Keratinocyte (primary cell): Measurements from ENCODE around the gene DPF3. TPM values are rescaled to one million over a fixed set of nuclear protein-coding genes. Genes with fewer than 3 reads are reported as not detected.

Experiments
- DNase-seq: peaks from one replicate; pipeline ENCODE4 v3.0.0-alpha.2; 2011; ENCODE audit warnings: low read depth, missing footprints, low spot score
- FAIRE-seq: peaks from 2 replicates; lab custom pipeline; 2011; peaks lifted over from hg19 to GRCh38; lab: Jason Lieb, UNC
- H2AFZ ChIP-seq: 2 replicates; pipeline ENCODE4 v1.6.0; 2012; ENCODE audit warnings: low read length, control low read depth, inconsistent platforms; ENCODE audit not compliant: control insufficient read depth
- H3K27ac ChIP-seq: 2 replicates; pipeline ENCODE4 v1.5.1; 2011; ENCODE audit warnings: low read length; ENCODE audit not compliant: control insufficient read depth, insufficient read depth
- H3K27me3 ChIP-seq: 3 replicates; pipeline ENCODE4 v1.6.0; 2011; ENCODE audit warnings: low read length; ENCODE audit not compliant: control insufficient read depth, insufficient read depth; ENCODE audit errors: extremely low read depth
- H3K36me3 ChIP-seq, 2 experiments: 2 replicates in 1 of 2; 3 replicates in 1 of 2; pipeline ENCODE4 v1.5.1; 2011; ENCODE audit warnings: low read length in 2 of 2, mild to moderate bottlenecking in 1 of 2; ENCODE audit not compliant: control insufficient read depth in 2 of 2, insufficient read depth in 2 of 2; ENCODE audit errors: extremely low read depth in 1 of 2
- H3K4me1 ChIP-seq: 3 replicates; pipeline ENCODE4 v1.5.1; 2011; ENCODE audit warnings: low read length; ENCODE audit not compliant: control insufficient read depth, insufficient read depth; ENCODE audit errors: extremely low read depth
- H3K4me2 ChIP-seq: 3 replicates; pipeline ENCODE4 v1.6.0; 2011; ENCODE audit warnings: low read depth, low read length; ENCODE audit not compliant: control insufficient read depth, insufficient read depth; ENCODE audit errors: extremely low read depth
- H3K4me3 ChIP-seq, 3 experiments: fragments of 200-600 bp in 1 of 3; sonication (generic) in 1 of 3; 2 replicates in 2 of 3; 3 replicates in 1 of 3; pipeline ENCODE4 v1.5.1; 2011 to 2016; ENCODE audit warnings: low read length in 3 of 3, mild to moderate bottlenecking in 3 of 3, control low read depth in 2 of 3, inconsistent platforms in 1 of 3, low read depth in 1 of 3, mixed read lengths in 1 of 3, mixed run types in 1 of 3, moderate library complexity in 1 of 3; ENCODE audit not compliant: control insufficient read depth in 2 of 3, insufficient read depth in 2 of 3; ENCODE audit errors: extremely low read depth in 1 of 3
- H3K79me2 ChIP-seq: 2 replicates; pipeline ENCODE4 v1.6.0; 2012; ENCODE audit warnings: low read length; ENCODE audit not compliant: control insufficient read depth, insufficient read depth
- H3K9ac ChIP-seq: 3 replicates; pipeline ENCODE4 v1.6.0; 2011; ENCODE audit warnings: low read length; ENCODE audit not compliant: control insufficient read depth, insufficient read depth; ENCODE audit errors: extremely low read depth
- H3K9me1 ChIP-seq: 3 replicates; pipeline ENCODE4 v1.6.0; 2011; ENCODE audit warnings: low read length; ENCODE audit not compliant: control insufficient read depth, insufficient read depth; ENCODE audit errors: extremely low read depth
- H3K9me3 ChIP-seq: 2 replicates; pipeline ENCODE4 v1.5.1; 2012; ENCODE audit warnings: low read depth, low read length; ENCODE audit not compliant: control insufficient read depth
- H4K20me1 ChIP-seq: 3 replicates; pipeline ENCODE4 v1.6.0; 2011; ENCODE audit warnings: low read length; ENCODE audit not compliant: control insufficient read depth, insufficient read depth; ENCODE audit errors: extremely low read depth
- CTCF ChIP-seq, 3 experiments: IDR thresholded peaks in 1 of 3; conservative IDR thresholded peaks in 1 of 3; optimal IDR thresholded peaks in 1 of 3; 2 replicates in 2 of 3; 3 replicates in 1 of 3; pipeline versions ENCODE3 to v1.5.1; 2011; ENCODE audit warnings: low read length in 3 of 3, mild to moderate bottlenecking in 3 of 3, moderate library complexity in 2 of 3, control low read depth in 1 of 3, inconsistent platforms in 1 of 3; ENCODE audit not compliant: insufficient read depth in 2 of 3; ENCODE audit errors: extremely low read depth in 1 of 3
- EZH2 ChIP-seq: IDR thresholded peaks from one replicate; pipeline ENCODE4 v1.6.1; 2012; ENCODE audit warnings: inconsistent platforms, mild to moderate bottlenecking, low read length, moderate library complexity
- dilution Hi-C: fragments of 300-500 bp; cut with MboI; formaldehyde crosslinking; loops from one replicate; pipeline ENCODE4 v1.7.0; 2020; ENCODE audit warnings: low sequenced_read_pairs; ENCODE audit not compliant: extremely low pct_ligation_motif_present
- polyA plus RNA-seq, 5 experiments: library from polyadenylated mRNA; depleted of rRNA in 3 of 5; stranded (reverse) in 3 of 5; stranded (forward) in 1 of 5; unstranded in 1 of 5; fragments of >200 nt; gene quantifications; 1 replicate in 1 of 5; 2 replicates in 3 of 5; 3 replicates in 1 of 5; pipeline versions ENCODE4 v1.2.1 to v1.2.3, GENCODE V29; 2011 to 2012; ENCODE audit warnings: missing spikeins in 2 of 5, low read depth in 1 of 5, low replicate concordance in 1 of 5

DPF3 gene
- polyA plus RNA-seq, 1 donor (not counting 4 experiments of a cell fraction or from before 2014, with no cell fraction given) = 1.1 TPM

- H3K9me3 ChIP-seq = no peaks in the 10 kb centered on the region
- H3K9me1 ChIP-seq = no peaks in the 10 kb centered on the region
- no peaks in the 10 kb centered on the region for H4K20me1 ChIP-seq
- no peak for FAIRE-seq
- H3K4me1 ChIP-seq = no peaks in the 10 kb centered on the region
- DNase-seq = no peak
- dilution Hi-C loops = no loop called here
- no peak overlapping the region for H3K4me3 ChIP-seq
- no peaks in the 10 kb centered on the region for H3K36me3 ChIP-seq
- H3K9ac ChIP-seq = no peak overlapping the region
- no peak overlapping the region for H3K4me2 ChIP-seq
- TF ChIP-seq EZH2 (no peak), CTCF (optimal IDR thresholded peaks at IDR 0.05 in 1 of 3, IDR thresholded peaks at IDR 0.05 in 1 of 3, conservative IDR thresholded peaks at IDR 0.05 in 1 of 3; ENCODE audit: extremely low read depth in 1 of 3, insufficient read depth in 2 of 3, low read length in 3 of 3) (no peak)
- no peak overlapping the region for H2AFZ ChIP-seq
- peaks cover 7% of the 10 kb centered on the region for H3K27me3 ChIP-seq
- no peak overlapping the region for H3K27ac ChIP-seq
- no peaks in the 10 kb centered on the region for H3K79me2 ChIP-seq
These were observed 48.7 kb downstream of the DPF3 start for GRCh38 chr14:72845196-72845595.

DNA sequence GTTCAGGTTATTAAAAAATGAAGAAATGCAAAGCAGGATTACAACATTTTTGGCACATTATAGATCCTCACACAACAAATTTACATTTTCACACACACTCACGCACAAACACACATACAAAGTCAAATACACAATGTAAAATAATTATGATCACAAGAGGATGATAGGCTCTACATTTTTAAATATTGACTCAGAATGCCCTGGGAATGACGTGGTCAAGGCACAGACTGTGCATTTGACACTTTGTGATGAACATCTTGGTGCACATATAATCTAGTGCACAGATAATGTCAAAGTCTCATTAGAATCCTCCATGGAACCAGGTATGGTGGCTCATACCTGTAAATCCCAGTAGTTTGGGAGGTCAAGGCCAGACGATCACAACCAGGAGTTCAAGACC is 49.4 kb downstream of the DPF3 start:
- dilution Hi-C loops = no loop called here
- Histone ChIP-seq H3K27ac (no peak overlapping the region), H3K36me3 (no peaks in the 10 kb centered on the region), H3K4me1 (no peaks in the 10 kb centered on the region), H3K4me3 (no peak overlapping the region), H3K9ac (no peak overlapping the region), H3K9me1 (no peaks in the 10 kb centered on the region), H3K9me3 (no peaks in the 10 kb centered on the region), H2AFZ (no peak overlapping the region), H3K79me2 (no peaks in the 10 kb centered on the region), H3K4me2 (no peak overlapping the region), H3K27me3 (peaks cover 7% of the 10 kb centered on the region), H4K20me1 (no peaks in the 10 kb centered on the region)
- TF ChIP-seq CTCF (optimal IDR thresholded peaks at IDR 0.05 in 1 of 3, IDR thresholded peaks at IDR 0.05 in 1 of 3, conservative IDR thresholded peaks at IDR 0.05 in 1 of 3; ENCODE audit: extremely low read depth in 1 of 3, insufficient read depth in 2 of 3, low read length in 3 of 3) (no peak), EZH2 (no peak)
- no peak for DNase-seq
- FAIRE-seq = no peak
